SK-N-MC (cell line): ENCODE measurements around the gene PRRT4.

ENCODE experiments used
- DNase-seq: peaks from one replicate; pipeline ENCODE4 v3.0.0-alpha.2; 2011; ENCODE audit warnings: low read depth, low spot score
- H3K27ac ChIP-seq: fragments of 200-600 bp; sonication (generic); 2 replicates; pipeline ENCODE4 v1.5.1; 2016; ENCODE audit warnings: mixed run types
- H3K36me3 ChIP-seq: fragments of 200-600 bp; sonication (generic); 2 replicates; pipeline ENCODE4 v1.6.1; 2017; ENCODE audit warnings: antibody characterized with exemption, low read length, mixed read lengths; ENCODE audit not compliant: insufficient read depth
- H3K4me3 ChIP-seq: fragments of 200-600 bp; sonication (generic); 2 replicates; pipeline ENCODE4 v1.5.1; 2016
- H3K9ac ChIP-seq: fragments of 200-600 bp; sonication (generic); 2 replicates; pipeline ENCODE4 v1.8.0; 2017; ENCODE audit warnings: mixed run types, mixed read lengths; ENCODE audit not compliant: insufficient read length
- H3K9me3 ChIP-seq: fragments of 200-600 bp; sonication (generic); 2 replicates; pipeline ENCODE4 v1.6.1; 2017; ENCODE audit warnings: low read depth, mild to moderate bottlenecking, antibody characterized with exemption, low read length, moderate library complexity, mixed read lengths
- EZH2 ChIP-seq: fragments of 200-600 bp; sonication (generic); IDR thresholded peaks from one replicate; pipeline ENCODE4 v1.6.1; 2017; ENCODE audit warnings: antibody characterized with exemption
- FOXP2 ChIP-seq: optimal IDR thresholded peaks from 2 replicates; pipeline ENCODE3; 2011; ENCODE audit warnings: mild to moderate bottlenecking, moderate library complexity; ENCODE audit not compliant: insufficient read depth; ENCODE audit errors: extremely low read length, control extremely low read depth
- POLR2AphosphoS5 ChIP-seq: IDR thresholded peaks from 2 replicates; pipeline ENCODE4 v1.6.1; 2012; ENCODE audit warnings: mild to moderate bottlenecking, low read depth, low read length, borderline replicate concordance

The PRRT4 gene

GRCh38 chr7:128406314-128407232, 45.1 kb upstream of the PRRT4 start:
- H3K9me3 ChIP-seq, result no peaks in the 10 kb centered on the region
- no peak overlapping the region for H3K9ac ChIP-seq
- H3K27ac ChIP-seq, result peak overlapping the region; percentile 80
- TF ChIP-seq EZH2, result no peak
- TF ChIP-seq POLR2AphosphoS5, result no peak
- no peak for TF ChIP-seq FOXP2
- peak overlapping the region; percentile 42 for H3K4me3 ChIP-seq
- H3K36me3 ChIP-seq, result peaks cover 18% of the 10 kb centered on the region; the same call in 1 of the 2 replicates
- no peak for DNase-seq

GRCh38 chr7:128405471-128406313, 44.2 kb upstream of the PRRT4 start:
- peak; percentile 58 for TF ChIP-seq POLR2AphosphoS5
- no peak for TF ChIP-seq FOXP2
- Histone ChIP-seq H3K4me3 (peak overlapping the region; percentile 82), H3K9me3 (no peaks in the 10 kb centered on the region), H3K36me3 (peaks cover 27% of the 10 kb centered on the region; the same call in 1 of the 2 replicates), H3K9ac (peak overlapping the region; percentile 73), H3K27ac (no peak overlapping the region)
- DNase-seq, result no peak

- peak overlapping the region; percentile 73 for H3K9ac ChIP-seq
Measured at GRCh38 chr7:128404886-128405470, 43.5 kb upstream of the PRRT4 start.

GRCh38 chr7:128404143-128404681, 42.7 kb upstream of the PRRT4 start:
- Histone ChIP-seq H3K36me3 (peaks cover 39% of the 10 kb centered on the region; the same call in 1 of the 2 replicates), H3K9ac (peak overlapping the region; percentile 73), H3K27ac (no peak overlapping the region), H3K4me3 (peak overlapping the region; percentile 82), H3K9me3 (no peaks in the 10 kb centered on the region)
- TF ChIP-seq POLR2AphosphoS5, result no peak
- no peak for TF ChIP-seq FOXP2
- TF ChIP-seq EZH2, result no peak
- no peak for DNase-seq

More at GRCh38 chr7:128404886-128405470, 43.5 kb upstream of the PRRT4 start:
- Histone ChIP-seq H3K4me3 (peak overlapping the region; percentile 82), H3K27ac (no peak overlapping the region), H3K9me3 (no peaks in the 10 kb centered on the region), H3K36me3 (peaks cover 34% of the 10 kb centered on the region; the same call in 1 of the 2 replicates)
- no peak for TF ChIP-seq FOXP2
- TF ChIP-seq EZH2, result no peak
- no peak for TF ChIP-seq POLR2AphosphoS5
- DNase-seq, result no peak

GRCh38 chr7:128403676-128404075, 42.2 kb upstream of the PRRT4 start:
- TF ChIP-seq FOXP2 (no peak), EZH2 (no peak), POLR2AphosphoS5 (no peak)
- Histone ChIP-seq H3K27ac (no peak overlapping the region), H3K9ac (peak overlapping the region; percentile 35), H3K36me3 (peaks cover 41% of the 10 kb centered on the region), H3K4me3 (peak overlapping the region; percentile 82), H3K9me3 (no peaks in the 10 kb centered on the region)
- no peak for DNase-seq

GRCh38 chr7:128402356-128402755, 40.9 kb upstream of the PRRT4 start:
- Histone ChIP-seq H3K36me3 (peaks cover 55% of the 10 kb centered on the region), H3K9me3 (no peaks in the 10 kb centered on the region), H3K4me3 (no peak overlapping the region), H3K9ac (no peak overlapping the region), H3K27ac (no peak overlapping the region)
- no peak for DNase-seq
- TF ChIP-seq FOXP2, result no peak
- no peak for TF ChIP-seq POLR2AphosphoS5
- TF ChIP-seq EZH2, result no peak

GRCh38 chr7:128400566-128400965, 39.1 kb upstream of the PRRT4 start:
- Histone ChIP-seq H3K27ac (no peak overlapping the region), H3K4me3 (no peak overlapping the region), H3K36me3 (peaks cover 72% of the 10 kb centered on the region), H3K9me3 (no peaks in the 10 kb centered on the region), H3K9ac (no peak overlapping the region)
- DNase-seq, result no peak
- TF ChIP-seq FOXP2 (no peak), POLR2AphosphoS5 (no peak), EZH2 (no peak)
